RPMI8226 (cell line): ENCODE measurements around the gene KRTAP10-5.
A peak's percentile ranks its signal among the peaks of the same experiment; 100 is the strongest.
"Not testable (repeated sequence)": the region's sequence is repeated elsewhere in the genome, so short reads cannot be mapped to it uniquely, and the experiment has no call there.

Experiments used
- DNase-seq: peaks from one replicate; pipeline ENCODE4 v3.0.0-alpha.2; 2015

KRTAP10-5 gene

GRCh38 chr21:44610157-44610843, 29.9 kb upstream of the KRTAP10-5 start:
- DNase-seq: not testable (repeated sequence)

GRCh38 chr21:44609193-44609592, 28.8 kb upstream of the KRTAP10-5 start:
- no peak for DNase-seq

- no peak for DNase-seq
Measured at GRCh38 chr21:44606495-44606894, 26.1 kb upstream of the KRTAP10-5 start.

- peak; percentile 33 for DNase-seq
Measured at GRCh38 chr21:44603911-44604310, 23.5 kb upstream of the KRTAP10-5 start.

GRCh38 chr21:44603109-44603875, 22.9 kb upstream of the KRTAP10-5 start:
- DNase-seq: peak; percentile 59

GRCh38 chr21:44602463-44602850, 22.1 kb upstream of the KRTAP10-5 start:
- no peak for DNase-seq

GRCh38 chr21:44601596-44602462, 21.4 kb upstream of the KRTAP10-5 start:
- no peak for DNase-seq

- peak; percentile 68 for DNase-seq
Measured at GRCh38 chr21:44601091-44601490, 20.7 kb upstream of the KRTAP10-5 start.

GRCh38 chr21:44600118-44600978, 19.9 kb upstream of the KRTAP10-5 start, which contains the start of gene KRTAP10-7:
TSS of gene KRTAP10-7 (plus strand) at chr21:44600597. CDS start at chr21:44600622, 25 bp downstream.
- not testable (repeated sequence) for DNase-seq

GRCh38 chr21:44599264-44600029, 19.0 kb upstream of the KRTAP10-5 start:
- DNase-seq: no peak

GRCh38 chr21:44598061-44598460, 17.7 kb upstream of the KRTAP10-5 start:
- no peak for DNase-seq

GRCh38 chr21:44596068-44596725, 15.8 kb upstream of the KRTAP10-5 start:
- DNase-seq: no peak

- DNase-seq: no peak
Measured at GRCh38 chr21:44595524-44595923, 15.1 kb upstream of the KRTAP10-5 start.

GRCh38 chr21:44594406-44594916, 14.1 kb upstream of the KRTAP10-5 start:
- no peak for DNase-seq

GRCh38 chr21:44593598-44594405, 13.4 kb upstream of the KRTAP10-5 start:
- DNase-seq: no peak

- no peak for DNase-seq
Measured at GRCh38 chr21:44592446-44593311, 12.3 kb upstream of the KRTAP10-5 start, which contains the start of gene KRTAP10-6. TSS of gene KRTAP10-6 (minus strand) at chr21:44592505. CDS start at chr21:44592484, 21 bp downstream.

GRCh38 chr21:44591801-44592130, 11.4 kb upstream of the KRTAP10-5 start:
- not testable (repeated sequence) for DNase-seq
